Parathyroid adenoma (tissue), 2 donors: ENCODE data around the gene BOD1.

ENCODE experiments used
- H2AFZ ChIP-seq: fragments of 300-600 bp; sonication (generic); one replicate; pipeline ENCODE4 v1.7.0; 2017; ENCODE audit warnings: antibody characterized with exemption, mild to moderate bottlenecking
- H3K27ac ChIP-seq: fragments of 300-600 bp; sonication (generic); one replicate; pipeline ENCODE4 v1.7.0; 2017
- H3K27me3 ChIP-seq: fragments of 300-600 bp; sonication (generic); one replicate; pipeline ENCODE4 v1.7.0; 2017; ENCODE audit warnings: low read length; ENCODE audit not compliant: control insufficient read depth, insufficient read depth
- H3K36me3 ChIP-seq: fragments of 300-600 bp; sonication (generic); one replicate; pipeline ENCODE4 v1.7.0; 2017; ENCODE audit warnings: low read length; ENCODE audit not compliant: control insufficient read depth, insufficient read depth
- H3K4me1 ChIP-seq: fragments of 300-600 bp; sonication (generic); one replicate; pipeline ENCODE4 v1.7.0; 2017; ENCODE audit warnings: control low read depth
- H3K4me2 ChIP-seq: fragments of 300-600 bp; sonication (generic); one replicate; pipeline ENCODE4 v1.7.0; 2017; ENCODE audit warnings: low read length
- H3K4me3 ChIP-seq: fragments of 300-600 bp; sonication (generic); one replicate; pipeline ENCODE4 v1.7.0; 2017; ENCODE audit warnings: low read depth, low read length
- H3K79me2 ChIP-seq: fragments of 300-600 bp; sonication (generic); one replicate; pipeline ENCODE4 v1.7.0; 2017; ENCODE audit warnings: control low read depth
- H3K9ac ChIP-seq: fragments of 300-600 bp; sonication (generic); one replicate; pipeline ENCODE4 v1.7.0; 2017; ENCODE audit warnings: mild to moderate bottlenecking
- H3K9me3 ChIP-seq: fragments of 300-600 bp; sonication (generic); one replicate; pipeline ENCODE4 v1.7.0; 2017; ENCODE audit warnings: low read length; ENCODE audit not compliant: control insufficient read depth
- TF ChIP-seq, protein P1 (sequence below): fragments of 300-600 bp; sonication (generic); IDR thresholded peaks from one replicate; pipeline ENCODE4 v1.7.0; 2017; ENCODE audit warnings: antibody characterized with exemption, mild to moderate bottlenecking
- donor health status: primary hyperparathyroidism.

Gene BOD1

DNA sequence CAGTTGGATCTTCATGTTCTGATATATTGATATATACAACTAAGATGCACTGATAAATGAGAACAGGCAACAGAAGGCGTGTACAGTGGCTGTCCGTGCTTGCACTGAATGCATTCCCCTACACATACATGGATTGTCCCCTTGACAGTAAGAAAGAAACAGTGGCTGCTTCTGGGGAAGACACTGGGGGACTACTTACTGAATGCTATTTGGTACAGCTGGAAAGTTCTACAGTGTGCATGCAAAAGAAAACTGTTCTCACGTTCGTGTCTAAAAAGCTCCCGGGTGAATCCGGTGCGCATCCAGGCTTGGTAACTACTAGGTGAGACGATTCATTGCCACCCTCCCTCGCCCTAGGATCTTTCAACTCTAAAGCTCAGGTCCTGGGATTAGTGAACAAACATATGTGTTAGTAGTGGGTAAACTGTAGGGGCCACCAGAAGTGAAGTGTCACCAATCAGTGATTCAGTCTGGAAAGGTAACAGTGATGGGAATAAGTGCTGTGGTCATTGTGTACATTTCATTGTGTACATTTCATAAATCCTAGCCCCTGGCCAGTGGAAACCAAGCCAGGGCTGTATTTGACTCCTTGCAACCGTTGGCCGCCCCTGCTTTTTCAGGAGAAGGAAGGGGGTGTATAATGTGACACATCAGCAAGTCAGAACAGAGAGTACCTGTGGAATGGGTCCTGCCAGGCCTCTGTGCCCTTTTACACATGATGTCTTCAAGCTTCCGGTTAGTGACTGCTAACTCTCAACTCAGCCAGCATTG, 46.3 kb upstream of the BOD1 start:
- H3K27ac ChIP-seq: no peak overlapping the region
- no peak overlapping the region for H3K4me3 ChIP-seq
- H3K79me2 ChIP-seq: no peaks in the 10 kb centered on the region
- H3K9ac ChIP-seq: no peak overlapping the region
- TF ChIP-seq, protein P1, sequence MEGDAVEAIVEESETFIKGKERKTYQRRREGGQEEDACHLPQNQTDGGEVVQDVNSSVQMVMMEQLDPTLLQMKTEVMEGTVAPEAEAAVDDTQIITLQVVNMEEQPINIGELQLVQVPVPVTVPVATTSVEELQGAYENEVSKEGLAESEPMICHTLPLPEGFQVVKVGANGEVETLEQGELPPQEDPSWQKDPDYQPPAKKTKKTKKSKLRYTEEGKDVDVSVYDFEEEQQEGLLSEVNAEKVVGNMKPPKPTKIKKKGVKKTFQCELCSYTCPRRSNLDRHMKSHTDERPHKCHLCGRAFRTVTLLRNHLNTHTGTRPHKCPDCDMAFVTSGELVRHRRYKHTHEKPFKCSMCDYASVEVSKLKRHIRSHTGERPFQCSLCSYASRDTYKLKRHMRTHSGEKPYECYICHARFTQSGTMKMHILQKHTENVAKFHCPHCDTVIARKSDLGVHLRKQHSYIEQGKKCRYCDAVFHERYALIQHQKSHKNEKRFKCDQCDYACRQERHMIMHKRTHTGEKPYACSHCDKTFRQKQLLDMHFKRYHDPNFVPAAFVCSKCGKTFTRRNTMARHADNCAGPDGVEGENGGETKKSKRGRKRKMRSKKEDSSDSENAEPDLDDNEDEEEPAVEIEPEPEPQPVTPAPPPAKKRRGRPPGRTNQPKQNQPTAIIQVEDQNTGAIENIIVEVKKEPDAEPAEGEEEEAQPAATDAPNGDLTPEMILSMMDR: no peak
- H3K9me3 ChIP-seq: no peaks in the 10 kb centered on the region
- no peak overlapping the region for H3K4me2 ChIP-seq
- H3K36me3 ChIP-seq: no peaks in the 10 kb centered on the region
- H3K27me3 ChIP-seq: no peaks in the 10 kb centered on the region
- peaks cover 20% of the 10 kb centered on the region for H3K4me1 ChIP-seq
- H2AFZ ChIP-seq: no peak overlapping the region

GRCh38 chr5:173660481-173661280, 44.2 kb upstream of the BOD1 start:
- H2AFZ ChIP-seq: no peak overlapping the region
- no peak overlapping the region for H3K27ac ChIP-seq
- H3K9me3 ChIP-seq: no peaks in the 10 kb centered on the region
- no peaks in the 10 kb centered on the region for H3K27me3 ChIP-seq
- no peaks in the 10 kb centered on the region for H3K79me2 ChIP-seq
- peaks cover 18% of the 10 kb centered on the region for H3K4me1 ChIP-seq
- H3K4me2 ChIP-seq: no peak overlapping the region
- TF ChIP-seq, protein P1: no peak
- H3K9ac ChIP-seq: no peak overlapping the region
- no peaks in the 10 kb centered on the region for H3K36me3 ChIP-seq
- H3K4me3 ChIP-seq: no peak overlapping the region

GRCh38 chr5:173659423-173659822, 43.0 kb upstream of the BOD1 start:
- H3K27me3 ChIP-seq: no peaks in the 10 kb centered on the region
- no peak overlapping the region for H3K4me2 ChIP-seq
- TF ChIP-seq, protein P1: no peak
- H3K9me3 ChIP-seq: no peaks in the 10 kb centered on the region
- H3K36me3 ChIP-seq: no peaks in the 10 kb centered on the region
- no peak overlapping the region for H3K27ac ChIP-seq
- peaks cover 21% of the 10 kb centered on the region for H3K4me1 ChIP-seq
- no peak overlapping the region for H2AFZ ChIP-seq
- H3K79me2 ChIP-seq: peaks cover 2% of the 10 kb centered on the region
- H3K9ac ChIP-seq: no peak overlapping the region
- H3K4me3 ChIP-seq: no peak overlapping the region

GRCh38 chr5:173657741-173658356, 41.4 kb upstream of the BOD1 start:
- no peak overlapping the region for H2AFZ ChIP-seq
- peaks cover 11% of the 10 kb centered on the region for H3K4me1 ChIP-seq
- no peak overlapping the region for H3K9ac ChIP-seq
- H3K79me2 ChIP-seq: peaks cover 12% of the 10 kb centered on the region
- no peaks in the 10 kb centered on the region for H3K27me3 ChIP-seq
- no peak overlapping the region for H3K27ac ChIP-seq
- H3K4me2 ChIP-seq: no peak overlapping the region
- H3K36me3 ChIP-seq: no peaks in the 10 kb centered on the region
- TF ChIP-seq, protein P1: no peak
- no peak overlapping the region for H3K4me3 ChIP-seq
- H3K9me3 ChIP-seq: no peaks in the 10 kb centered on the region
